ENCODE data around the gene PCMT1. TPM values are rescaled to one million over a fixed set of nuclear protein-coding genes. Genes with fewer than 3 reads are reported as not detected.

The PCMT1 gene
- total and polyA plus RNA-seq, 9 of the 15 experiments (the other 6 are each of a cell fraction or from before 2014, with no cell fraction given): 217 to 541 (median 327) TPM

GRCh38 chr6:149746147-149746946 is 3.2 kb upstream of the PCMT1 start, which contains the start of gene NUP43 (continued):
- TF ChIP-seq BRF1 (IDR thresholded peaks at IDR 0.05; ENCODE audit: borderline replicate concordance, extremely low read depth, insufficient read length): no peak
- TF ChIP-seq FOXK1 (CRISPR knock-in tag; IDR thresholded peaks at IDR 0.05; ENCODE audit: borderline replicate concordance): no peak
- no peak for TF ChIP-seq SAP30 (IDR thresholded peaks at IDR 0.05; ENCODE audit: borderline replicate concordance, insufficient read depth, low read depth, low read length, poor library complexity, severe bottlenecking)
- no peak for TF ChIP-seq NFXL1 (CRISPR knock-in tag; IDR thresholded peaks at IDR 0.05)
- TF ChIP-seq ZNF609 (CRISPR knock-in tag; IDR thresholded peaks at IDR 0.05; ENCODE audit: borderline replicate concordance): no peak
- TF ChIP-seq PREB (CRISPR knock-in tag; IDR thresholded peaks at IDR 0.05): peak; percentile 83; the same call in 1 of the 2 replicates
- no peak for TF ChIP-seq THRA (IDR thresholded peaks at IDR 0.05)
- no peak for TF ChIP-seq ZNF699 (CRISPR knock-in tag; IDR thresholded peaks at IDR 0.05; ENCODE audit: insufficient replicate concordance)
- 0 out of 2 replicates have a peak, but pooled peaks have one; percentile 13 for TF ChIP-seq PHB2 (IDR thresholded peaks at IDR 0.05; ENCODE audit: low read depth)
- no peak for TF ChIP-seq ZNF143 (CRISPR knock-in tag; IDR thresholded peaks at IDR 0.05)
- TF ChIP-seq MAZ (CRISPR knock-in tag; conservative IDR thresholded peaks at IDR 0.05 in 1 of 2, IDR thresholded peaks at IDR 0.05 in 1 of 2): peak; percentile 16 to 23; a peak in 1 of 4 replicates
- no peak for TF ChIP-seq CCNT2 (IDR thresholded peaks at IDR 0.05; ENCODE audit: borderline replicate concordance, extremely low read depth, insufficient read length, low read depth, low read length)
- no peak; the same call in 1 of the 2 replicates for TF ChIP-seq ZBTB17 (CRISPR knock-in tag; IDR thresholded peaks at IDR 0.05)
- peak; percentile 35; the same call in 1 of the 2 replicates for TF ChIP-seq EP300 (IDR thresholded peaks at IDR 0.05; ENCODE audit: low read length)
